H1 (cell line): Measurements from ENCODE around the gene EPHB1. TPM values are rescaled to one million over a fixed set of nuclear protein-coding genes. Genes with fewer than 3 reads are reported as not detected.

Experiments used
- CTCF ChIA-PET: fragments of 300-600 bp; sonication (Branson Sonifier 250); formaldehyde crosslinking; loops from one replicate; lab custom pipeline; 2021; ENCODE audit not compliant: partially characterized antibody; lab: Charles Lee
- POLR2A ChIA-PET: fragments of 300-600 bp; sonication (Branson Sonifier 250); formaldehyde crosslinking; loops from one replicate; lab custom pipeline; 2021; ENCODE audit warnings: inconsistent platforms; ENCODE audit not compliant: partially characterized antibody; lab: Charles Lee
- DNase-seq, 2 experiments: peaks; one replicate each; pipeline versions ENCODE4 v3.0.0 to v3.0.0-alpha.2; 2010 to 2022; ENCODE audit warnings: low spot score in 2 of 2, low read depth in 1 of 2, mixed read lengths in 1 of 2
- FAIRE-seq: peaks from 2 replicates; lab custom pipeline; 2011; peaks lifted over from hg19 to GRCh38; lab: Jason Lieb, UNC
- H2AFZ ChIP-seq: 2 replicates; pipeline ENCODE4 v1.8.1; 2012; ENCODE audit warnings: low read length, inconsistent platforms
- H2AK5ac ChIP-seq: 2 replicates; pipeline ENCODE4 v1.6.1; 2013; ENCODE audit warnings: low read depth, low read length
- H2BK120ac ChIP-seq: replicated peaks from 2 replicates; pipeline ENCODE3; 2013; ENCODE audit warnings: low read depth, low read length, inconsistent platforms
- H2BK12ac ChIP-seq: 2 replicates; pipeline ENCODE4 v1.6.1; 2013; ENCODE audit warnings: low read depth, low read length
- H2BK15ac ChIP-seq: 2 replicates; pipeline ENCODE4 v1.6.1; 2013; ENCODE audit warnings: low read length
- H2BK20ac ChIP-seq: 2 replicates; pipeline ENCODE4 v1.6.1; 2013; ENCODE audit warnings: low read length
- H2BK5ac ChIP-seq: 2 replicates; pipeline ENCODE4 v1.6.1; 2013; ENCODE audit warnings: low read depth, low read length
- H3K14ac ChIP-seq: 2 replicates; pipeline ENCODE4 v1.6.1; 2013; ENCODE audit warnings: inconsistent platforms; ENCODE audit not compliant: insufficient read length
- H3K18ac ChIP-seq: 2 replicates; pipeline ENCODE4 v1.6.1; 2013; ENCODE audit warnings: low read length; ENCODE audit errors: extremely low read depth
- H3K23ac ChIP-seq: 2 replicates; pipeline ENCODE4 v1.6.1; 2013; ENCODE audit warnings: inconsistent platforms; ENCODE audit not compliant: insufficient read length
- H3K23me2 ChIP-seq: 2 replicates; pipeline ENCODE4 v1.6.1; 2013; ENCODE audit warnings: low read depth, low read length
- H3K27ac ChIP-seq: 2 replicates; pipeline ENCODE4 v1.6.1; 2011; ENCODE audit warnings: low read depth, low read length, inconsistent platforms
- H3K27me3 ChIP-seq, 4 experiments: replicated peaks in 1 of 4; 1 replicate in 1 of 4; 2 replicates in 3 of 4; pipeline versions ENCODE4 v1.6.1 to v1.8.1; 2011 to 2013; ENCODE audit warnings: low read length in 3 of 4, mild to moderate bottlenecking in 3 of 4, inconsistent platforms in 2 of 4, mixed read lengths in 2 of 4, moderate library complexity in 1 of 4; ENCODE audit not compliant: control insufficient read depth in 3 of 4, insufficient read depth in 3 of 4; ENCODE audit errors: extremely low read depth in 1 of 4
- H3K36me3 ChIP-seq, 4 experiments: 2 replicates each; pipeline versions ENCODE4 v1.6.1 to v1.8.1; 2011 to 2013; ENCODE audit warnings: mild to moderate bottlenecking in 4 of 4, low read length in 3 of 4, moderate library complexity in 2 of 4, control low read depth in 1 of 4, inconsistent platforms in 1 of 4; ENCODE audit not compliant: insufficient read depth in 4 of 4, control insufficient read depth in 2 of 4
- H3K4ac ChIP-seq: replicated peaks from 2 replicates; pipeline ENCODE3; 2013; ENCODE audit warnings: low read length, low read depth, mixed read lengths, inconsistent platforms; ENCODE audit not compliant: insufficient read length
- H3K4me1 ChIP-seq, 4 experiments: replicated peaks in 1 of 4; 1 replicate in 1 of 4; 2 replicates in 3 of 4; pipeline versions ENCODE4 v1.6.1 to v1.8.1; 2011 to 2013; ENCODE audit warnings: low read length in 3 of 4, inconsistent platforms in 2 of 4, mixed read lengths in 1 of 4; ENCODE audit not compliant: insufficient read depth in 4 of 4, control insufficient read depth in 3 of 4
- H3K4me2 ChIP-seq, 2 experiments: 2 replicates each; pipeline versions ENCODE4 v1.6.1 to v1.8.1; 2011 to 2013; ENCODE audit warnings: low read depth in 2 of 2, low read length in 2 of 2, control low read depth in 1 of 2, inconsistent platforms in 1 of 2, mild to moderate bottlenecking in 1 of 2; ENCODE audit not compliant: insufficient read depth in 1 of 2
- H3K4me3 ChIP-seq, 4 experiments: fragments of 200-600, 300-600 bp in 1 of 4; sonication (generic), shearing (Covaris generic), sonication (Bioruptor Twin) in 1 of 4; 2 replicates each; pipeline versions ENCODE4 v1.5.1 to v1.8.1; 2011 to 2016; ENCODE audit warnings: low read length in 4 of 4, low read depth in 3 of 4, control low read depth in 2 of 4, inconsistent platforms in 2 of 4, mild to moderate bottlenecking in 2 of 4, mixed read lengths in 1 of 4, moderate library complexity in 1 of 4; ENCODE audit not compliant: insufficient read depth in 2 of 4; ENCODE audit errors: extremely low read depth in 1 of 4
- H3K56ac ChIP-seq: replicated peaks from 2 replicates; pipeline ENCODE3; 2013; ENCODE audit warnings: low read depth, mild to moderate bottlenecking, mixed read lengths, low read length, inconsistent platforms; ENCODE audit not compliant: insufficient read length
- H3K79me1 ChIP-seq: 2 replicates; pipeline ENCODE4 v1.6.1; 2013; ENCODE audit warnings: low read depth, low read length, control low read depth
- H3K79me2 ChIP-seq, 2 experiments: 2 replicates each; pipeline versions ENCODE4 v1.6.1 to v1.8.1; 2012 to 2013; ENCODE audit warnings: low read length in 2 of 2, mild to moderate bottlenecking in 2 of 2, inconsistent platforms in 1 of 2; ENCODE audit not compliant: insufficient read depth in 2 of 2, control insufficient read depth in 1 of 2
- H3K9ac ChIP-seq, 4 experiments: replicated peaks in 1 of 4; 1 replicate in 1 of 4; 2 replicates in 3 of 4; pipeline versions ENCODE4 v1.6.1 to v1.8.1; 2011 to 2013; ENCODE audit warnings: low read depth in 3 of 4, low read length in 3 of 4, control low read depth in 2 of 4, mild to moderate bottlenecking in 2 of 4, moderate library complexity in 2 of 4, inconsistent platforms in 1 of 4; ENCODE audit errors: extremely low read depth in 1 of 4
- H3K9me3 ChIP-seq, 2 experiments: 2 replicates each; pipeline versions ENCODE4 v1.6.1 to v1.8.1; 2012 to 2013; ENCODE audit warnings: mild to moderate bottlenecking in 2 of 2, moderate library complexity in 2 of 2, control low read depth in 1 of 2, inconsistent platforms in 1 of 2, low read depth in 1 of 2, low read length in 1 of 2, mixed read lengths in 1 of 2; ENCODE audit not compliant: insufficient read depth in 2 of 2
- H4K20me1 ChIP-seq, 2 experiments: replicated peaks in 1 of 2; 2 replicates each; pipeline versions ENCODE3 to v1.8.1; 2011 to 2013; ENCODE audit warnings: inconsistent platforms in 2 of 2, low read length in 2 of 2, mild to moderate bottlenecking in 1 of 2; ENCODE audit not compliant: insufficient read depth in 2 of 2, control insufficient read depth in 1 of 2
- H4K5ac ChIP-seq: 2 replicates; pipeline ENCODE4 v1.6.1; 2013; ENCODE audit warnings: low read length, low read depth, mixed read lengths, inconsistent platforms; ENCODE audit not compliant: insufficient read length
- H4K8ac ChIP-seq: 2 replicates; pipeline ENCODE4 v1.8.0; 2013; ENCODE audit warnings: mild to moderate bottlenecking, moderate library complexity, low read length, inconsistent platforms; ENCODE audit not compliant: insufficient read depth; ENCODE audit errors: extremely low read depth
- H4K91ac ChIP-seq: replicated peaks from 2 replicates; pipeline ENCODE3; 2013; ENCODE audit warnings: low read length, mixed read lengths, inconsistent platforms; ENCODE audit not compliant: insufficient read length
- CTCF ChIP-seq, 3 experiments: IDR thresholded peaks; 1 replicate in 2 of 3; 2 replicates in 1 of 3; pipeline versions ENCODE4 v1.5.1 to v1.6.1; 2011; ENCODE audit warnings: low read length in 3 of 3, mild to moderate bottlenecking in 3 of 3, inconsistent platforms in 2 of 3, low read depth in 1 of 3, moderate library complexity in 1 of 3; ENCODE audit not compliant: insufficient read depth in 1 of 3; ENCODE audit errors: control extremely low read depth in 1 of 3
- GABPA ChIP-seq: IDR thresholded peaks from 2 replicates; pipeline ENCODE4 v1.6.1; 2011; ENCODE audit warnings: mild to moderate bottlenecking, low read length, moderate library complexity, borderline replicate concordance; ENCODE audit not compliant: insufficient read depth
- TAF7 ChIP-seq: optimal IDR thresholded peaks from 2 replicates; pipeline ENCODE3; 2011; ENCODE audit warnings: low read depth, mild to moderate bottlenecking, inconsistent platforms, low read length, moderate library complexity, borderline replicate concordance
- WGBS, 2 experiments: shearing (Covaris generic) in 1 of 2; methylation state at CpG; one replicate each; pipeline versions ENCODE4 v1.1.6 to v1.1.7; 2013 to 2015; ENCODE audit warnings: low lambda C conversion rate in 2 of 2, mixed read lengths in 2 of 2, inconsistent platforms in 1 of 2, low coverage in 1 of 2, missing lambda C conversion rate in 1 of 2; ENCODE audit not compliant: insufficient replicate concordance in 2 of 2, insufficient coverage in 1 of 2, insufficient read length in 1 of 2; ENCODE audit errors: extremely low coverage in 1 of 2, missing lambda C conversion rate in 1 of 2; 5-methylcytosine and 5-hydroxymethylcytosine counted together
- polyA plus RNA-seq, 7 experiments: library from polyadenylated mRNA; depleted of rRNA in 3 of 7; stranded (reverse) in 5 of 7; unstranded in 2 of 7; fragments of >200 nt in 5 of 7; fragments of 200-250 nt in 2 of 7; gene quantifications; 1 replicate in 5 of 7; 2 replicates in 1 of 7; 4 replicates in 1 of 7; pipeline versions ENCODE4 v1.2.1 to v1.2.3, GENCODE V29; 2011 to 2013; ENCODE audit warnings: missing spikeins in 2 of 7, mixed read lengths in 2 of 7
- total RNA-seq: library from RNA; stranded (reverse); fragmentation: NEBNext Ultra II Directional; extraction: Animal tissue kit (Norgen Biotek cat#: 25700); gene quantifications from 2 replicates; pipeline ENCODE4 v1.2.1, GENCODE V29; 2021

Gene EPHB1
- total and polyA plus RNA-seq, 2 of the 8 experiments (the other 6 are each of a cell fraction or from before 2014, with no cell fraction given), result 3.5 to 5.9 TPM

DNA sequence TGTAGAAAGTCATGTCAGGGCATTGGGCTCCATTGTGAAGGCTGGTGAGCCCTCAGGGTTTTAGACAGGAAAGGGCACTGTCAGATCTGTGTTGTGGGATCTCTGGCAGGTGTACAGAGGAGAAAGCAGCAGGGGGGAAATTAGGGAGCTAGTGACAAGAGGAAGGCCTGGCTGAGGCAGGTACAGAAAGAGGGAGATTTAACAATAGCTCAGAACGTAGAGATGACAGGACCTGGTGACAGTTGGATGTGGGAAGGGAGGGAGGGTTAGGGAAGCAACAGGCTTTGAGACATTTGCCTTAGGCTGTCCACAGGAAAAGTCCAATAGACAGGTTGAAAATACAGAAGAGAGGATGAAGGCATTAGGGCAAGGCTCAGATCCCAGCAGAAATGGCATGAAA, 288.1 kb downstream of the EPHB1 start:
- no peak overlapping the region for H2BK15ac ChIP-seq
- H2AK5ac ChIP-seq, result no peak overlapping the region
- H4K20me1 ChIP-seq, result no peaks in the 10 kb centered on the region
- no peak overlapping the region for H3K18ac ChIP-seq
- no peak overlapping the region for H2BK12ac ChIP-seq
- no peak overlapping the region for H3K4me2 ChIP-seq
- no peak overlapping the region for H4K8ac ChIP-seq
- no peak overlapping the region for H3K4me3 ChIP-seq
- H3K79me2 ChIP-seq, result no peaks in the 10 kb centered on the region
- no peak overlapping the region for H3K4ac ChIP-seq
- H3K4me1 ChIP-seq, result peaks cover 0 to 4% (median 0%) of the 10 kb centered on the region in 4 experiments; a peak in 2 of 7 replicates
- DNase-seq, result no peak
- CTCF ChIA-PET, result interaction anchor here (0.6 to 2.6 kb wide), 7 partner anchors 10 to 256 kb away, joined by 3 to 9 read pairs (median 4); no protein-coding TSS in a partner anchor
- no peaks in the 10 kb centered on the region for H3K36me3 ChIP-seq
- 88% methylated on average over 1 of the region's 1 CpG; no CpG with 5 or more reads in 1 of the 2 experiments for WGBS, 2 experiments
- no peak overlapping the region for H2BK120ac ChIP-seq
- no peak overlapping the region for H3K9ac ChIP-seq
- H2AFZ ChIP-seq, result no peak overlapping the region
- H3K9me3 ChIP-seq, result no peaks in the 10 kb centered on the region
- POLR2A ChIA-PET, result interaction anchor here (0.6 to 1.7 kb wide), 2 partner anchors 11 to 1114 kb away, joined by 3 to 4 read pairs; no protein-coding TSS in a partner anchor
- no peak overlapping the region for H3K14ac ChIP-seq
- no peaks in the 10 kb centered on the region for H3K79me1 ChIP-seq
- TF ChIP-seq TAF7 (no peak), CTCF (IDR thresholded peaks at IDR 0.05; ENCODE audit: control extremely low read depth in 1 of 3, insufficient read depth in 1 of 3, low read depth in 1 of 3, low read length in 3 of 3) (no peak), GABPA (no peak)
- H2BK20ac ChIP-seq, result no peak overlapping the region
- H3K23ac ChIP-seq, result no peak overlapping the region
- H2BK5ac ChIP-seq, result no peak overlapping the region
- H3K27me3 ChIP-seq, result no peaks in the 10 kb centered on the region
- H3K23me2 ChIP-seq, result no peaks in the 10 kb centered on the region
- no peak overlapping the region for H4K5ac ChIP-seq
- no peak overlapping the region for H3K27ac ChIP-seq
- no peak overlapping the region for H3K56ac ChIP-seq
- FAIRE-seq, result no peak
- H4K91ac ChIP-seq, result no peak overlapping the region
